B cell (primary cell): Measurements from ENCODE around the gene C19orf85. TPM values are rescaled to one million over a fixed set of nuclear protein-coding genes. Genes with fewer than 3 reads are reported as not detected.

ENCODE experiments used
- ATAC-seq: fragments of 200-7000 bp; cut with Tn5 transposase; one replicate; pipeline ENCODE4 v1.10.0; 2021; ENCODE audit warnings: low read depth, mild to moderate bottlenecking, moderate number of reproducible peaks, moderate library complexity
- CTCF ChIA-PET: fragments of 350-600 bp; sonication (Branson Sonifier 250); formaldehyde crosslinking; loops from one replicate; lab custom pipeline; 2021; ENCODE audit warnings: antibody characterized with exemption, inconsistent platforms; lab: Charles Lee
- POLR2A ChIA-PET: fragments of 350-600 bp; sonication (Branson Sonifier 250); formaldehyde crosslinking; loops from one replicate; lab custom pipeline; 2021; ENCODE audit warnings: antibody characterized with exemption; lab: Charles Lee
- DNase-seq: peaks from one replicate; pipeline ENCODE4 v3.0.0; 2013
- H2AFZ ChIP-seq: 2 replicates; pipeline ENCODE4 v1.6.1; 2012; ENCODE audit warnings: mild to moderate bottlenecking, low read depth, low read length; ENCODE audit not compliant: insufficient read depth, poor library complexity, severe bottlenecking
- H3K27ac ChIP-seq, 2 donors: 1 replicate in 1 of 2; 2 replicates in 1 of 2; pipeline ENCODE4 v1.5.1; 2012 to 2013; ENCODE audit warnings: low read length in 2 of 2, mild to moderate bottlenecking in 2 of 2, moderate library complexity in 1 of 2
- H3K27me3 ChIP-seq, 4 experiments: fragments of 200-600 bp in 1 of 4; sonication (generic) in 1 of 4; replicated peaks in 1 of 4; 1 replicate in 2 of 4; 2 replicates in 2 of 4; pipeline versions ENCODE4 v1.6.1 to v1.7.0; 2013 to 2016; ENCODE audit warnings: low read length in 3 of 4, mild to moderate bottlenecking in 2 of 4, mixed read lengths in 1 of 4, moderate library complexity in 1 of 4; ENCODE audit not compliant: insufficient read depth in 4 of 4, control insufficient read depth in 3 of 4; ENCODE audit errors: control extremely low read depth in 1 of 4
- H3K36me3 ChIP-seq, 2 experiments: replicated peaks in 1 of 2; 1 replicate in 1 of 2; 2 replicates in 1 of 2; pipeline versions ENCODE4 v1.6.1 to v1.7.1; 2013; ENCODE audit warnings: low read length in 1 of 2; ENCODE audit not compliant: insufficient read depth in 2 of 2, control insufficient read depth in 1 of 2; ENCODE audit errors: control extremely low read depth in 1 of 2, extremely low read depth in 1 of 2
- H3K4me1 ChIP-seq, 2 donors: fragments of 200-600 bp in 1 of 2; sonication (generic) in 1 of 2; 1 replicate in 1 of 2; 2 replicates in 1 of 2; pipeline versions ENCODE4 v1.5.1 to v1.6.1; 2013 to 2017; ENCODE audit warnings: low read length in 2 of 2; ENCODE audit not compliant: control insufficient read depth in 2 of 2, insufficient read depth in 2 of 2
- H3K4me2 ChIP-seq: replicated peaks from 2 replicates; pipeline ENCODE3; 2012; ENCODE audit warnings: mild to moderate bottlenecking, low read depth, low read length; ENCODE audit not compliant: poor library complexity, severe bottlenecking
- H3K4me3 ChIP-seq, 5 experiments: fragments of 200-600 bp in 1 of 5; sonication (generic) in 1 of 5; 1 replicate in 3 of 5; 2 replicates in 2 of 5; pipeline versions ENCODE4 v1.5.1 to v1.7.0; 2011 to 2016; ENCODE audit warnings: low read length in 4 of 5, mild to moderate bottlenecking in 4 of 5, low read depth in 2 of 5, control low read depth in 1 of 5, moderate library complexity in 1 of 5; ENCODE audit not compliant: insufficient read depth in 1 of 5; ENCODE audit errors: control extremely low read depth in 1 of 5, extremely low read depth in 1 of 5
- H3K79me2 ChIP-seq: fragments of 200-600 bp; sonication (generic); one replicate; pipeline ENCODE4 v1.6.0; 2016; ENCODE audit warnings: low read length; ENCODE audit not compliant: control insufficient read depth, insufficient read depth
- H3K9ac ChIP-seq: fragments of 200-600 bp; sonication (generic); 2 replicates; pipeline ENCODE4 v1.6.1; 2017; ENCODE audit warnings: mild to moderate bottlenecking, low read length, moderate library complexity
- H3K9me3 ChIP-seq, 3 donors: one replicate each; pipeline versions ENCODE4 v1.6.1 to v1.7.1; 2013; ENCODE audit warnings: low read length in 2 of 3; ENCODE audit not compliant: control insufficient read depth in 2 of 3, insufficient read depth in 1 of 3; ENCODE audit errors: control extremely low read depth in 1 of 3
- H4K20me1 ChIP-seq: 2 replicates; pipeline ENCODE4 v1.6.0; 2012; ENCODE audit warnings: mild to moderate bottlenecking, low read length; ENCODE audit not compliant: insufficient read depth, control insufficient read depth, poor library complexity, severe bottlenecking
- H3K27ac Mint-ChIP-seq: one replicate; pipeline ENCODE4 v1.8.0; 2021; ENCODE audit warnings: mixed read lengths
- H3K27me3 Mint-ChIP-seq: one replicate; pipeline ENCODE4 v1.8.0; 2021; ENCODE audit warnings: mixed read lengths
- H3K4me1 Mint-ChIP-seq: one replicate; pipeline ENCODE4 v1.8.0; 2021; ENCODE audit warnings: mixed read lengths
- H3K4me3 Mint-ChIP-seq: one replicate; pipeline ENCODE4 v1.8.0; 2021; ENCODE audit warnings: mixed read lengths
- H3K9me3 Mint-ChIP-seq: one replicate; pipeline ENCODE4 v1.8.0; 2022; ENCODE audit warnings: mixed read lengths; ENCODE audit not compliant: insufficient read depth
- EZH2 ChIP-seq: IDR thresholded peaks from 2 replicates; pipeline ENCODE4 v1.6.1; 2012; ENCODE audit warnings: borderline replicate concordance, low read depth, mild to moderate bottlenecking, moderate library complexity, low read length; ENCODE audit not compliant: insufficient read depth, poor library complexity, severe bottlenecking
- WGBS: methylation state at CpG from one replicate; pipeline ENCODE4 v1.1.5; 2013; ENCODE audit warnings: missing lambda C conversion rate; ENCODE audit not compliant: insufficient coverage; 5-methylcytosine and 5-hydroxymethylcytosine counted together
- intact Hi-C: fragments of 100-400 bp; cut with micrococcal nuclease; formaldehyde crosslinking; loops from one replicate; pipeline ENCODE4 v1.10.0; 2022
- polyA plus RNA-seq: library from polyadenylated mRNA; depleted of rRNA; stranded (reverse); fragments of >200 nt; gene quantifications from 2 replicates; pipeline ENCODE4 v1.2.3, GENCODE V29; 2012
- total RNA-seq, 2 donors: library from RNA; stranded (reverse); fragments of 120-200 nt in 1 of 2; gene quantifications; 1 replicate in 1 of 2; 2 replicates in 1 of 2; pipeline versions ENCODE4 v1.2.3 to v1.2.4, GENCODE V29; 2013 to 2022
- TF ChIP-seq, protein P1 (sequence below): fragments of 200-600 bp; IDR thresholded peaks from one replicate; pipeline ENCODE4 v1.8.0; 2022; ENCODE audit warnings: antibody characterized with exemption, mild to moderate bottlenecking

Gene C19orf85
- total and polyA plus RNA-seq, 2 donors (not counting 1 experiment from before 2014, with no cell fraction given), result not detected

GRCh38 chr19:55437410-55437809, 27.1 kb downstream of the C19orf85 start:
- Histone ChIP-seq H3K9me3 (peaks cover 0 to 31% (median 0%) of the 10 kb centered on the region in 3 donors), H3K27ac (no peak overlapping the region), H4K20me1 (no peaks in the 10 kb centered on the region), H3K79me2 (no peaks in the 10 kb centered on the region), H3K36me3 (no peaks in the 10 kb centered on the region), H3K27me3 (peaks cover 0 to 77% (median 53%) of the 10 kb centered on the region in 4 experiments), H3K4me1 (peaks cover 21 to 31% of the 10 kb centered on the region in 2 donors), H3K4me3 (no peak overlapping the region), H2AFZ (no peak overlapping the region), H3K4me2 (no peak overlapping the region), H3K9ac (no peak overlapping the region)
- H3K27ac Mint-ChIP-seq, result no peak overlapping the region
- peaks cover 14% of the 10 kb centered on the region for H3K4me1 Mint-ChIP-seq
- 6% methylated on average over 17 of the region's 17 CpGs for WGBS
- ChIA-PET POLR2A (no interaction called here), CTCF (interaction anchor here (1.2 kb wide), 1 partner anchor 30 kb away, joined by 3 read pairs; no protein-coding TSS in a partner anchor)
- no peak overlapping the region for H3K4me3 Mint-ChIP-seq
- ATAC-seq, result no peak
- intact Hi-C loops, result no loop called here
- peaks cover 54% of the 10 kb centered on the region for H3K27me3 Mint-ChIP-seq
- DNase-seq, result no peak
- no peaks in the 10 kb centered on the region for H3K9me3 Mint-ChIP-seq
- TF ChIP-seq, protein P1, sequence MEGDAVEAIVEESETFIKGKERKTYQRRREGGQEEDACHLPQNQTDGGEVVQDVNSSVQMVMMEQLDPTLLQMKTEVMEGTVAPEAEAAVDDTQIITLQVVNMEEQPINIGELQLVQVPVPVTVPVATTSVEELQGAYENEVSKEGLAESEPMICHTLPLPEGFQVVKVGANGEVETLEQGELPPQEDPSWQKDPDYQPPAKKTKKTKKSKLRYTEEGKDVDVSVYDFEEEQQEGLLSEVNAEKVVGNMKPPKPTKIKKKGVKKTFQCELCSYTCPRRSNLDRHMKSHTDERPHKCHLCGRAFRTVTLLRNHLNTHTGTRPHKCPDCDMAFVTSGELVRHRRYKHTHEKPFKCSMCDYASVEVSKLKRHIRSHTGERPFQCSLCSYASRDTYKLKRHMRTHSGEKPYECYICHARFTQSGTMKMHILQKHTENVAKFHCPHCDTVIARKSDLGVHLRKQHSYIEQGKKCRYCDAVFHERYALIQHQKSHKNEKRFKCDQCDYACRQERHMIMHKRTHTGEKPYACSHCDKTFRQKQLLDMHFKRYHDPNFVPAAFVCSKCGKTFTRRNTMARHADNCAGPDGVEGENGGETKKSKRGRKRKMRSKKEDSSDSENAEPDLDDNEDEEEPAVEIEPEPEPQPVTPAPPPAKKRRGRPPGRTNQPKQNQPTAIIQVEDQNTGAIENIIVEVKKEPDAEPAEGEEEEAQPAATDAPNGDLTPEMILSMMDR, result no peak
- no peak for TF ChIP-seq EZH2

DNA sequence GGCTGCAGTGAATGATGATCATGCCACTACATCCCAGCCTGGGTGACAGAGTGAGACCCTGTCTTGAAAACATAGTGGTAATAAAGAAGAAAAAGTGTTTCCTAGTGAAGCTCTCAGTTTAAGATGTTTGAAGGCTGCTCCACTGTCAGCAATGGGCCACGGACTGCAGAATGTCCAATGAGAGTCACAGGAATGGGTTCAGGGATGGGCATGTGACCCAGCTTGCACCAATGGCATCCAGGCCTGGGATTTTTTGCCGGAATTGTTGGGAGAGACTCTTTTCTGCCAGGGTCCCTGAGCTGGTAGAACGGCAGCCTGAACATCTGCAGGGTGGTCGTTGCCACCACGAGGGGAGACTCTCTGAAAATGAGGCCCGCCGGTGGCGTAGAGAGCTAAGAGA, 27.7 kb downstream of the C19orf85 start:
- ChIA-PET CTCF (interaction anchor here (1.2 kb wide), 1 partner anchor 30 kb away, joined by 3 read pairs; no protein-coding TSS in a partner anchor), POLR2A (no interaction called here)
- TF ChIP-seq, protein P1, result no peak
- TF ChIP-seq EZH2, result no peak
- no peak overlapping the region for H3K9ac ChIP-seq
- intact Hi-C loops, result no loop called here
- no peak overlapping the region for H2AFZ ChIP-seq
- no peak overlapping the region for H3K4me3 ChIP-seq
- WGBS, result 50% methylated on average over 8 of the region's 8 CpGs
- H3K27ac ChIP-seq, result no peak overlapping the region
- H3K9me3 ChIP-seq, result peaks cover 0 to 35% (median 0%) of the 10 kb centered on the region in 3 donors
- no peak overlapping the region for H3K27ac Mint-ChIP-seq
- no peaks in the 10 kb centered on the region for H4K20me1 ChIP-seq
- H3K9me3 Mint-ChIP-seq, result no peaks in the 10 kb centered on the region
- DNase-seq (no peak), ATAC-seq (no peak)
- peaks cover 0 to 80% (median 54%) of the 10 kb centered on the region in 4 experiments for H3K27me3 ChIP-seq
- no peak overlapping the region for H3K4me2 ChIP-seq
- no peaks in the 10 kb centered on the region for H3K36me3 ChIP-seq
- peaks cover 57% of the 10 kb centered on the region for H3K27me3 Mint-ChIP-seq
- H3K4me1 ChIP-seq, result peaks cover 19 to 28% of the 10 kb centered on the region in 2 donors
- H3K79me2 ChIP-seq, result no peaks in the 10 kb centered on the region
- H3K4me1 Mint-ChIP-seq, result peaks cover 12% of the 10 kb centered on the region
- H3K4me3 Mint-ChIP-seq, result no peak overlapping the region
